K562 (cell line): ENCODE data around the gene FGF14. TPM values are rescaled to one million over a fixed set of nuclear protein-coding genes. Genes with fewer than 3 reads are reported as not detected.
"Not testable (repeated sequence)": the region's sequence is repeated elsewhere in the genome, so short reads cannot be mapped to it uniquely, and the experiment has no call there.

ENCODE experiments used
- ATAC-seq: fragments of 200-7000 bp; cut with Tn5 transposase; 3 replicates; pipeline ENCODE4 v1.9.1; 2020; ENCODE audit warnings: moderate library complexity
- BruUV-seq: library from RNA; stranded (reverse); fragments of 400-500 nt; replicated peaks from 2 replicates; lab custom pipeline; 2021; lab: Mats Ljungman, UMichigan
- CTCF ChIA-PET: fragments of 300-600 bp; formaldehyde crosslinking; extraction: SDS; loops from one replicate; lab custom pipeline; 2021; ENCODE audit warnings: low intra/inter-chr PET ratio; lab: Yijun Ruan, JAX
- POLR2A ChIA-PET: fragments of 300-600, 350-650 bp; sonication (Branson Sonifier 250); formaldehyde crosslinking; extraction: SDS; loops from one replicate; lab custom pipeline; 2021; ENCODE audit warnings: antibody characterized with exemption, inconsistent platforms; lab: Yijun Ruan, JAX
- DNase-seq, 4 experiments: peaks; one replicate each; pipeline versions ENCODE4 v3.0.0 to v3.0.0-alpha.2; 2011 to 2018; ENCODE audit warnings: low spot score in 3 of 4, mixed read lengths in 3 of 4; ENCODE audit errors: extremely low read depth in 1 of 4
- FAIRE-seq: peaks from 2 replicates; lab custom pipeline; 2011; peaks lifted over from hg19 to GRCh38; lab: Jason Lieb, UNC
- H2AFZ ChIP-seq: 2 replicates; pipeline ENCODE4 v1.6.0; 2011; ENCODE audit warnings: low read depth, low read length, control low read depth, inconsistent platforms
- H3K27ac ChIP-seq: fragments of 200-600 bp; 3 replicates; pipeline ENCODE4 v1.8.0; 2011; ENCODE audit warnings: low read depth, mild to moderate bottlenecking, control low read depth, inconsistent platforms, low read length, moderate library complexity, mixed read lengths; ENCODE audit errors: extremely low read depth
- H3K27me3 ChIP-seq, 2 experiments: fragments of 300-600 bp in 1 of 2; 2 replicates in 1 of 2; 3 replicates in 1 of 2; pipeline versions ENCODE4 v1.6.0 to v1.8.0; 2011; ENCODE audit warnings: inconsistent platforms in 2 of 2, low read length in 2 of 2, mild to moderate bottlenecking in 1 of 2, mixed read lengths in 1 of 2, moderate library complexity in 1 of 2; ENCODE audit not compliant: control insufficient read depth in 2 of 2, insufficient read depth in 2 of 2
- H3K36me3 ChIP-seq: fragments of 300-600 bp; 3 replicates; pipeline ENCODE4 v1.8.0; 2011; ENCODE audit warnings: mild to moderate bottlenecking, low read length, inconsistent platforms; ENCODE audit not compliant: control insufficient read depth, insufficient read depth
- H3K4me1 ChIP-seq, 2 experiments: fragments of 200-600 bp in 1 of 2; replicated peaks in 1 of 2; 2 replicates in 1 of 2; 3 replicates in 1 of 2; pipeline versions ENCODE4 v1.5.1 to v1.8.0; 2011; ENCODE audit warnings: inconsistent platforms in 2 of 2, low read length in 2 of 2, mild to moderate bottlenecking in 1 of 2, mixed read lengths in 1 of 2, moderate library complexity in 1 of 2; ENCODE audit not compliant: control insufficient read depth in 2 of 2, insufficient read depth in 2 of 2
- H3K4me2 ChIP-seq: 2 replicates; pipeline ENCODE4 v1.6.1; 2011; ENCODE audit warnings: low read length, control low read depth, inconsistent platforms, mixed read lengths; ENCODE audit not compliant: insufficient read depth
- H3K4me3 ChIP-seq: fragments of 200-600 bp; sonication (generic), shearing (Covaris generic); 2 replicates; pipeline ENCODE4 v1.5.1; 2016; ENCODE audit warnings: control low read depth, inconsistent platforms
- H3K79me2 ChIP-seq: fragments of 200-600 bp; 3 replicates; pipeline ENCODE4 v1.8.0; 2011; ENCODE audit warnings: low read length, inconsistent platforms; ENCODE audit not compliant: control insufficient read depth, insufficient read depth
- H3K9ac ChIP-seq, 2 experiments: 2 replicates each; pipeline versions ENCODE4 v1.6.0 to v1.6.1; 2011; ENCODE audit warnings: low read depth in 2 of 2, low read length in 2 of 2, control low read depth in 1 of 2, inconsistent platforms in 1 of 2, mild to moderate bottlenecking in 1 of 2, mixed read lengths in 1 of 2; ENCODE audit not compliant: insufficient read depth in 1 of 2
- H3K9me1 ChIP-seq: one replicate; pipeline ENCODE4 v1.6.0; 2011; ENCODE audit warnings: inconsistent platforms, mild to moderate bottlenecking, low read length, moderate library complexity; ENCODE audit not compliant: control insufficient read depth, insufficient read depth
- H3K9me3 ChIP-seq: replicated peaks from 2 replicates; pipeline ENCODE4 v1.5.1; 2011; ENCODE audit warnings: low read depth, low read length, inconsistent platforms; ENCODE audit not compliant: control insufficient read depth, insufficient read depth
- H4K20me1 ChIP-seq: replicated peaks from 2 replicates; pipeline ENCODE4 v1.6.1; 2011; ENCODE audit warnings: low read length, inconsistent platforms, mixed read lengths; ENCODE audit not compliant: control insufficient read depth, insufficient read depth
- CREB3L1 ChIP-seq: fragments of 450-650 bp; IDR thresholded peaks from 2 replicates; pipeline ENCODE4 v1.6.1; 2014; ENCODE audit warnings: low read depth, mild to moderate bottlenecking, moderate library complexity, borderline replicate concordance
- CSDE1 ChIP-seq, 2 experiments: fragments of 450-650 bp; IDR thresholded peaks; 2 replicates each; pipeline ENCODE4 v1.6.1; 2016; ENCODE audit warnings: mild to moderate bottlenecking in 1 of 2
- ZNF124 ChIP-seq: sonication (generic); formaldehyde crosslinking; IDR thresholded peaks from 2 replicates; pipeline ENCODE4 v1.8.1; 2022; ENCODE audit warnings: missing genetic modification reagents
- WGBS: fragments of 100-300 bp; shearing (Covaris generic); methylation state at CpG from one replicate; pipeline ENCODE4 v1.1.6; 2016; ENCODE audit warnings: low coverage, mixed read lengths; ENCODE audit not compliant: insufficient coverage; ENCODE audit errors: missing lambda C conversion rate; 5-methylcytosine and 5-hydroxymethylcytosine counted together
- in situ Hi-C: fragments of 300-500 bp; cut with MboI; formaldehyde crosslinking; loops from 4 replicates; pipeline ENCODE4 v1.15.0; 2018; ENCODE audit warnings: inconsistent platforms, mixed read lengths
- intact Hi-C: fragments of 100-400 bp; cut with micrococcal nuclease; formaldehyde crosslinking; loops from 2 replicates; pipeline ENCODE4 v1.14.2; 2022
- polyA plus RNA-seq, 8 experiments: library from polyadenylated mRNA; depleted of rRNA in 4 of 8; stranded (reverse) in 5 of 8; unstranded in 3 of 8; fragments of >200 nt; fragmentation: Nextera tagmentation in 2 of 8; fragmentation: Illumina TruSeq in 1 of 8; extraction: Ambion mirVana in 2 of 8; extraction: Trizol in 1 of 8; gene quantifications; 2 replicates each; pipeline versions ENCODE4 v1.2.1 to v1.2.3, GENCODE V29; 2011 to 2014; ENCODE audit warnings: inconsistent platforms in 1 of 8, missing spikeins in 1 of 8
- total RNA-seq, 7 experiments: library from RNA; depleted of rRNA in 6 of 7; stranded (reverse); fragments of >200 nt in 6 of 7; fragmentation: Illumina TruSeq in 2 of 7; extraction: Trizol in 2 of 7; gene quantifications; 2 replicates each; pipeline versions ENCODE4 v1.2.1 to v1.2.3, GENCODE V29; 2011 to 2021; ENCODE audit warnings: low replicate concordance in 1 of 7
- TF ChIP-seq, protein P1 (sequence below): fragments of 250-450 bp; sonication (Bioruptor Pico); IDR thresholded peaks from 2 replicates; pipeline ENCODE4 v1.4.0; 2020; ENCODE audit warnings: mild to moderate bottlenecking, moderate library complexity, borderline replicate concordance

Gene FGF14
- total and polyA plus RNA-seq, 9 of the 15 experiments (the other 6 are each of a cell fraction or from before 2014, with no cell fraction given), result not detected

DNA sequence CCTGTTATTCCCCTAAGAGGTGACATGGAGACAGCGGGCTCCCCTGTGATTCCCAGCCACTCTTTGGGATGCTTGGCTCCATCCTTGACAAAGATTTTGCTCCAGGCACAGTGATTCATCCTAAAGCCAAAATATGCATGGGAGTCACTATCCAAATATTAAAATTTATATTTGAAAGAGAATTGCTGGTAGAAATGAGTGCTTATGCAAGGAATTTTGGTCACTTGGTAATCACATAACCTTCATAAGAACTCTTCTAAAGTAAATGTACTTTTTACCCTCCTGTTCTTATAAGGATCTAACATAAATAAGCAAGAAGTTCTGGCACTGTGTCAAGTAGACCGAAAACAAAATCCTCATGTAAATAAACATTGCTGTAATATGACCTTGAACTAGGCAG, 563.5 kb downstream of the FGF14 start:
- Histone ChIP-seq H3K4me3 (no peak overlapping the region), H2AFZ (no peak overlapping the region), H3K79me2 (no peaks in the 10 kb centered on the region), H4K20me1 (no peaks in the 10 kb centered on the region), H3K4me1 (no peaks in the 10 kb centered on the region), H3K9me3 (no peaks in the 10 kb centered on the region), H3K4me2 (no peak overlapping the region), H3K9me1 (no peaks in the 10 kb centered on the region), H3K36me3 (no peaks in the 10 kb centered on the region), H3K27ac (no peak overlapping the region), H3K9ac (no peak overlapping the region), H3K27me3 (no peaks in the 10 kb centered on the region)
- WGBS, result 12% methylated on average over 2 of the region's 2 CpGs
- no peak for ATAC-seq
- POLR2A ChIA-PET, result no interaction called here
- intact Hi-C loops, result no loop called here
- CTCF ChIA-PET, result no interaction called here
- no TSS peak for BruUV-seq
- TF ChIP-seq CREB3L1 (no peak), ZNF124 (CRISPR knock-in tag) (no peak), CSDE1 (IDR thresholded peaks at IDR 0.05) (no peak)
- TF ChIP-seq, protein P1, sequence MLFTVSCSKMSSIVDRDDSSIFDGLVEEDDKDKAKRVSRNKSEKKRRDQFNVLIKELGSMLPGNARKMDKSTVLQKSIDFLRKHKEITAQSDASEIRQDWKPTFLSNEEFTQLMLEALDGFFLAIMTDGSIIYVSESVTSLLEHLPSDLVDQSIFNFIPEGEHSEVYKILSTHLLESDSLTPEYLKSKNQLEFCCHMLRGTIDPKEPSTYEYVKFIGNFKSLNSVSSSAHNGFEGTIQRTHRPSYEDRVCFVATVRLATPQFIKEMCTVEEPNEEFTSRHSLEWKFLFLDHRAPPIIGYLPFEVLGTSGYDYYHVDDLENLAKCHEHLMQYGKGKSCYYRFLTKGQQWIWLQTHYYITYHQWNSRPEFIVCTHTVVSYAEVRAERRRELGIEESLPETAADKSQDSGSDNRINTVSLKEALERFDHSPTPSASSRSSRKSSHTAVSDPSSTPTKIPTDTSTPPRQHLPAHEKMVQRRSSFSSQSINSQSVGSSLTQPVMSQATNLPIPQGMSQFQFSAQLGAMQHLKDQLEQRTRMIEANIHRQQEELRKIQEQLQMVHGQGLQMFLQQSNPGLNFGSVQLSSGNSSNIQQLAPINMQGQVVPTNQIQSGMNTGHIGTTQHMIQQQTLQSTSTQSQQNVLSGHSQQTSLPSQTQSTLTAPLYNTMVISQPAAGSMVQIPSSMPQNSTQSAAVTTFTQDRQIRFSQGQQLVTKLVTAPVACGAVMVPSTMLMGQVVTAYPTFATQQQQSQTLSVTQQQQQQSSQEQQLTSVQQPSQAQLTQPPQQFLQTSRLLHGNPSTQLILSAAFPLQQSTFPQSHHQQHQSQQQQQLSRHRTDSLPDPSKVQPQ (CRISPR knock-in tag), result no peak
- DNase-seq, result no peak
- no peak for FAIRE-seq
- in situ Hi-C loops, result no loop called here

DNA sequence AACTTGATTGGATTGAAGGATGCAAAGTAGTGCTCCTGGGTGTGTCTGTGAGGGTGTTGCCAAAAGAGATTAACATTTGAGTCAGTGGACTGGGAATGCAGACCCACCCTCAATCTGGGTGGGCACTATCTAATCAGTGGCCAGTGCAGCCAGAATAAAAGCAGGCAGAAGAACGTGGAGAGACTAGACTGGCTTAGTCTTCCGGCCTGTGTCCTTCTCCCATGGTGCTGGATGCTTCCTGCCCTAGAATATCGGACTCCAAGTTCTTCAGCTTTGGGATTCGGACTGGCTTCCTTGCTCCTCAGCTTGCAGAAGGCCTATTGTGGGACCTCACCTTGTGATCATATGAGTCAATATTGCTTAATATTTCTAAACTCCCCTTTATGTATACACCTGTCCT, 564.1 kb downstream of the FGF14 start:
- H3K27me3 ChIP-seq, BruUV-seq, CTCF ChIA-PET, in situ Hi-C loops, ATAC-seq, POLR2A ChIA-PET, DNase-seq, H3K9ac ChIP-seq, intact Hi-C loops, H3K27ac ChIP-seq, FAIRE-seq, H3K4me2 ChIP-seq, H3K36me3 ChIP-seq, H3K4me1 ChIP-seq, H3K9me1 ChIP-seq, H3K79me2 ChIP-seq, H3K9me3 ChIP-seq, H2AFZ ChIP-seq, H4K20me1 ChIP-seq, H3K4me3 ChIP-seq: not testable (repeated sequence)
- WGBS, result 0% methylated on average over 4 of the region's 4 CpGs
